ENCODE data around the gene NMNAT2.

The NMNAT2 gene

DNA sequence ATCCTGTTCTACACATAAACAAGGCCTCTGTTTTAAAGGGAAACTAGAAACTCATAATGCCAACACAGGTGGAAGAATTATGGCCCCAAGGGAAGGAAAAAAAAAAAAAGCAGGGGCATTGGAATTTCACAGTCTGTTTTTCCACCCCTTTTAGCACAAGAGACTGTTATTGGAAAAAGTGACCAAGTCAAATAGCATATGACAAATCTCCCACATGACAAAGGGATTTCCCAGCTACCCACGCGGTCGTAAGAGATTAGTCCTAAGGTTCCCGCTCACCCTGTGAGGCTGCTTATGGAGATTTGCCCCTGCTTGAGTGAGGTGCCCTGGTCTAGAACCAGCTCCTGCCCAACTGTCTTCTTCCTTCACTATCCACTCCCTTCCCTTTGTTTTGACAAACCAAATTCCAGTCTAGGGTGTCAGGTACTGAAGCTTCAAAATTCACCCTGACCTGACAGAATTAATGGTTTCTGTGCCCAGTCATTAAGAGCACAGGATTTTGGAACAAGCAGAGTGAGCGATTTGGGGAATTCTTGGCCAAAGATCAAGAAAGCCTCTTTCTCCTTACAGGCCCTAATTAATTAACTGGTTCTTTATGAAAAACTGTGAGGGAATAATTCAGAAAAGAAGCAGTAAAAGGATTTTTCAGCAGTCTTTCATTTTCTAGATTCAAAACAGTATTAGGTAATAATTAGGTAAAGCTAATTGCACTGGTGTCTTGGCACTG, 107.3 kb downstream of the NMNAT2 start:
- DNase-seq (no peak), ATAC-seq (replicated peaks) (no peak)
- no peaks in the 10 kb centered on the region for H3K36me3 Mint-ChIP-seq (ENCODE audit: insufficient read depth)
- H3K9me3 Mint-ChIP-seq, result no peaks in the 10 kb centered on the region
- H3K4me3 Mint-ChIP-seq, result no peak overlapping the region
- H3K4me1 Mint-ChIP-seq (ENCODE audit: low read depth in 2 of 2), result no peaks in the 10 kb centered on the region
- H3K27ac Mint-ChIP-seq, result no peak overlapping the region
- H3K27me3 Mint-ChIP-seq, result peaks cover 6 to 21% of the 10 kb centered on the region in 2 donors

DNA sequence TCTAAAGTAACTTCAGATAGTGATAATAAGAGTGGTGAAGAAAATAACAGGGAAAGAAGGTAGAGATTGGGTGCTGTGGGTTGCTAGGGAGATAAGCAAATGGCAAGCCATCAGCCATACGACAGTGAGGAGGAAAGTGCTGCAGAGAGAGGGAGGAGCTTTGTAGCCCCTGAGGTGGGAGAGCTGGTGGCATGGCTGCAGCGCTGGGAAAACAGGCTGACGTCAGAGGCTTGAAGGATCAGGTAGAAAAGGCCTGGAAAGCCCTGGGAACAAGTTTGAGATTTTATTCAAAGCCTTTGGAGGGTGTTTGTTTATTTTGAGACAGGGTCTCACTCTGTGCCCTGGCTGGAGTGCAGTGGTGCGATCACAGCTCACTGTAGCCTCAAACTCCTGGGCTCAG, 109.5 kb downstream of the NMNAT2 start:
- Mint-ChIP-seq H3K4me3 (no peak overlapping the region), H3K27me3 (peaks cover 10 to 11% of the 10 kb centered on the region in 2 donors), H3K36me3 (ENCODE audit: insufficient read depth) (no peaks in the 10 kb centered on the region), H3K27ac (no peak overlapping the region), H3K9me3 (no peaks in the 10 kb centered on the region), H3K4me1 (ENCODE audit: low read depth in 2 of 2) (no peaks in the 10 kb centered on the region)
- DNase-seq (no peak), ATAC-seq (replicated peaks) (no peak)

DNA sequence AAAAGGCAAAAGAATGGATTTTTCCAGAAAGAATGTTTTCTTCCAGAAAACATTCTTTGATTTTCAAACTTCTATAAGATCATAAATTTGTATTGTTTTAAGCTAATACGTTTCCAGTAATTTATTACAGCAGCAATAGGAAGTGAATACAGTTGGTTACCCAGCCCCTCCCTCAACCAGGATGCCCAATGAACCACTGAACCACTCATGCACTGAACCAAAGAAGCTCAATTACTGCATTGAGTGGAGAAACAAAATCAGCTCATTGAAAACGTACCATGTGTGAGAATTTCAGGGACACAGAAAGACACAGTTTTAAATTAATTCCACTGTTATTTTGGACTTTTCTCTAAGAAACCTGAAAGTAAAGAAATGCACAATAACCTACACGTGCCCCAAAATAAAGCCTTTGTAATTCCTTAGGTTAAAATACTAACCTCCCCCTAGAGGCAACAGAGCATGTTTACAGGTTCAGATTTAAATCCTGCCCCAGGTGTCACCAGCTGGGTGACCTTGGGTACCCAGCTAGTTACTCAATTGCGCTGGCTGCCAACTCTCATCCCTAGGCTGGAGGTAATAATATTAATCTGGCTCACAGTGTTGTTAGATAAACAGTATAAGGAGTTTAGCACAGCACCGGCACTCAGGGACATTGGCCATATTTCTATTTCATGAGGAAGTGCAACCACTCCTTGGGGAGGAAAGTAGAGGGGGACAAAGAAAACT, 111.7 kb downstream of the NMNAT2 start:
- peaks cover 17 to 29% of the 10 kb centered on the region in 2 donors for H3K27me3 Mint-ChIP-seq
- no peak for DNase-seq

DNA sequence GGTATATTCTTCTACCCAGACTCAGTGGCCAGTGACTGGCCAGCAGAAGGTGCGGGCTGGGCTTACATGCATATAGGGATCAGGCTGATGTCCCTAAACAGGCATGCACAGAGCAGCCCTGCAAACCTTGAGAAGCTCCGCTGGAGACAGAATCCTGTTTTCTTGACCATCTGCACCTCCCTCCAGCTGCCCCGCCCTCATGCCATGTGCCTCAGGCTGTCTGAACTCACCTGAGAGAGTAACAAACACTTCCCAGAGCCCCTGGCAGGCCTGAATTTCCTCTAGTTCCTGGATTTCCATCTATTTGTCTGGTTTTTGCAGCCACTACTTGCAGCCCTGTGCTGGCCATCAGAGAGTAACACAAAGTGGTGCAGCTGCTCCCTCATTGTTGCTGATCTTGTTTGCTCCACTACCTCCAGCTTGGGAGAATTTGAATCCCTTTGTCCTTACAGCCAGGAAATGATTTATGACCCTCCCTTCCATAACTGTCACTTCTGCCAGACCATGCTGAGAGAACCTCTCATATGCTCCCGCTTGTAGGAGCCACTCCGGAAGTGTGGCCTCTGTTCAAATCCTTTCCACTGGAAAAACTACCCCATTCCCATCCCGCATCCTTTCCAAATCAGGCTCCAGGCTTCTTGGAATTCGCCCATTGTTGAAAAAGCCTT, 113.6 kb downstream of the NMNAT2 start:
- Mint-ChIP-seq H3K4me3 (no peak overlapping the region), H3K36me3 (ENCODE audit: insufficient read depth) (no peaks in the 10 kb centered on the region), H3K27ac (no peak overlapping the region), H3K4me1 (ENCODE audit: low read depth in 2 of 2) (no peaks in the 10 kb centered on the region), H3K27me3 (peaks cover 17 to 33% of the 10 kb centered on the region in 2 donors), H3K9me3 (no peaks in the 10 kb centered on the region)
- DNase-seq (no peak), ATAC-seq (replicated peaks) (no peak)

More for the DNA sequence above, 111.7 kb downstream of the NMNAT2 start:
- Mint-ChIP-seq H3K27ac (no peak overlapping the region), H3K36me3 (ENCODE audit: insufficient read depth) (no peaks in the 10 kb centered on the region), H3K4me3 (no peak overlapping the region), H3K9me3 (no peaks in the 10 kb centered on the region), H3K4me1 (ENCODE audit: low read depth in 2 of 2) (no peaks in the 10 kb centered on the region)
- no peak for ATAC-seq (replicated peaks)

- ATAC-seq (replicated peaks) (no peak), DNase-seq (no peak)
- Mint-ChIP-seq H3K9me3 (no peaks in the 10 kb centered on the region), H3K4me1 (ENCODE audit: low read depth in 2 of 2) (no peaks in the 10 kb centered on the region), H3K27ac (no peak overlapping the region), H3K27me3 (peaks cover 17 to 33% of the 10 kb centered on the region in 2 donors), H3K36me3 (ENCODE audit: insufficient read depth) (no peaks in the 10 kb centered on the region), H3K4me3 (no peak overlapping the region)
These were observed 114.3 kb downstream of the NMNAT2 start for GRCh38 chr1:183303901-183304300.

GRCh38 chr1:183303323-183303645, 114.9 kb downstream of the NMNAT2 start:
- ATAC-seq (replicated peaks), result no peak

DNA sequence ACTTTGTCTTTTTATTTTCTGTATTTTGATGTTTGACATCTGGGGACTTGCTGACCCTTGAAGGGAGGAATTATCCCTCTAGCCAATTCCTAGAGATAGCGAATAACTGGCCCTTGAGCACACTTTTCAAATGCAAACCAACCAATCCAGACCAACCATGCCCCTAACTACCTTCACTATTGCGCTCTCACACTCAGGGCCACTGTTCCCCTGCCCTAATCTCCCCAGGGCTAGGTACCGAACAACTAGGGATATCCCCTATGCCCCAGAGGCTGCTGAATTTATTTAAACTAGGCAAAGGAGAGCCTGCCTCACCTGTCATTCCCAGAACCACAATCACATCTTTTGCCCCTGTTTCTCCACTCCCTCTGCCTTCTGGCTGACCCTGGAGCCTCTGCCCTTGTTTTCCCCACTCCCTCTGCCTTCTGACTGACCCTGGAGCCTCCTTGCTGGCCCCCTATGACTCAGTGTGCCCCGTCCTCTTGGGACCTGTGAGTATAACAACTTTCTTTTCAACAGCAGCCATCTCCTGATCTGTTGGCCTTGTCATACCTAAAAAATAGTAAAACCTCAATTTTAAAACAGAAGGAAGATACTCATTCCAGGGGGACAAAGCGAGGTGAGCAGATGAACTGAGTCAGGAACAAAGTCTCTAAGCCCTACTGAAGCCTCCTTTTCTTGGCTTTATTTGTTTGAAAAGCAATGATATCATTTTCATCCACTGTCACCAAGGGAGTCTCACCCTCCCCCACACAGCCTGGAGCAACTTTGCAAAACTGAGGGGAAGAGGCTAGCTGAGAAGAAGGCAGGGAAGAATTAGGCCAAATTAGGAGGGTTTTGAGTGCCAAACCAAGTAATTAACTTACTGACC, 115.5 kb downstream of the NMNAT2 start:
- DNase-seq (no peak), ATAC-seq (replicated peaks) (no peak)
- no peaks in the 10 kb centered on the region for H3K36me3 Mint-ChIP-seq (ENCODE audit: insufficient read depth)
- H3K4me3 Mint-ChIP-seq, result no peak overlapping the region
- H3K27ac Mint-ChIP-seq, result no peak overlapping the region
- H3K4me1 Mint-ChIP-seq (ENCODE audit: low read depth in 2 of 2), result no peaks in the 10 kb centered on the region
- H3K27me3 Mint-ChIP-seq, result peaks cover 11 to 41% of the 10 kb centered on the region in 2 donors
- H3K9me3 Mint-ChIP-seq, result no peaks in the 10 kb centered on the region

More at GRCh38 chr1:183303323-183303645, 114.9 kb downstream of the NMNAT2 start:
- H3K9me3 Mint-ChIP-seq, result no peaks in the 10 kb centered on the region
- H3K27ac Mint-ChIP-seq, result no peak overlapping the region
- peaks cover 11 to 35% of the 10 kb centered on the region in 2 donors for H3K27me3 Mint-ChIP-seq
- no peak overlapping the region for H3K4me3 Mint-ChIP-seq
- DNase-seq, result no peak
- H3K4me1 Mint-ChIP-seq (ENCODE audit: low read depth in 2 of 2), result no peaks in the 10 kb centered on the region
- H3K36me3 Mint-ChIP-seq (ENCODE audit: insufficient read depth), result no peaks in the 10 kb centered on the region

- H3K27ac Mint-ChIP-seq, result no peak overlapping the region
- no peaks in the 10 kb centered on the region for H3K36me3 Mint-ChIP-seq (ENCODE audit: insufficient read depth)
- no peaks in the 10 kb centered on the region for H3K9me3 Mint-ChIP-seq
- no peaks in the 10 kb centered on the region for H3K4me1 Mint-ChIP-seq (ENCODE audit: low read depth in 2 of 2)
- no peak for ATAC-seq (replicated peaks)
- no peak overlapping the region for H3K4me3 Mint-ChIP-seq
- peaks cover 18 to 54% of the 10 kb centered on the region in 2 donors for H3K27me3 Mint-ChIP-seq
- no peak for DNase-seq
These were observed 116.9 kb downstream of the NMNAT2 start for GRCh38 chr1:183301239-183301638.

DNA sequence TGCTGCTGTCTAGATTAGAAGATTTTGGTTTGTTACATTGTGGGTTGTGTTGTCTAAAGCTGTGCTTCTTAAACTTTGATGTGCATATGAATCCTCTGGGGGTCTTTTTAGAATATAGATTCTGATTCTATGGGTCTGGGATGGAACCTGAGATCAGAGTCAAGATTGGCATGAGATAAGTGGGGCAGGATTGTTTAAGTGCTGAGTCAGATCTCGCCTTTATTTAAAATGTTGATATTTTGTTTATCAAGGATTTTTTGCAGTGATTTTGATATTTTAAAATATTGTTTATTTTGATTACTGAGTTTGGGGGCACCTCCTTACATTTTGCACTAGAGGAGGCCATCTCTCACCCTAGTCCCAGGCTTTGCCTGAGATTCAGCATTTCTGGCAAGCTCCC, 117.4 kb downstream of the NMNAT2 start:
- no peak for ATAC-seq (replicated peaks)
- H3K9me3 Mint-ChIP-seq, result no peaks in the 10 kb centered on the region
- no peak for DNase-seq
- no peak overlapping the region for H3K4me3 Mint-ChIP-seq
- peaks cover 18 to 54% of the 10 kb centered on the region in 2 donors for H3K27me3 Mint-ChIP-seq
- H3K4me1 Mint-ChIP-seq (ENCODE audit: low read depth in 2 of 2), result no peaks in the 10 kb centered on the region
- H3K27ac Mint-ChIP-seq, result no peak overlapping the region
- H3K36me3 Mint-ChIP-seq (ENCODE audit: insufficient read depth), result no peaks in the 10 kb centered on the region

- DNase-seq (no peak), ATAC-seq (replicated peaks) (no peak)
- Mint-ChIP-seq H3K4me3 (no peak overlapping the region), H3K27ac (no peak overlapping the region), H3K36me3 (ENCODE audit: insufficient read depth) (no peaks in the 10 kb centered on the region), H3K9me3 (no peaks in the 10 kb centered on the region), H3K4me1 (ENCODE audit: low read depth in 2 of 2) (no peaks in the 10 kb centered on the region), H3K27me3 (peaks cover 18 to 54% of the 10 kb centered on the region in 2 donors)
These were observed 117.8 kb downstream of the NMNAT2 start for GRCh38 chr1:183300395-183300794.

GRCh38 chr1:183296782-183297181, 121.4 kb downstream of the NMNAT2 start:
- Mint-ChIP-seq H3K36me3 (ENCODE audit: insufficient read depth) (no peaks in the 10 kb centered on the region), H3K9me3 (no peaks in the 10 kb centered on the region), H3K4me1 (ENCODE audit: low read depth in 2 of 2) (no peaks in the 10 kb centered on the region), H3K27me3 (peaks cover 8 to 45% of the 10 kb centered on the region in 2 donors), H3K27ac (no peak overlapping the region), H3K4me3 (no peak overlapping the region)
- DNase-seq (no peak), ATAC-seq (replicated peaks) (no peak)

DNA sequence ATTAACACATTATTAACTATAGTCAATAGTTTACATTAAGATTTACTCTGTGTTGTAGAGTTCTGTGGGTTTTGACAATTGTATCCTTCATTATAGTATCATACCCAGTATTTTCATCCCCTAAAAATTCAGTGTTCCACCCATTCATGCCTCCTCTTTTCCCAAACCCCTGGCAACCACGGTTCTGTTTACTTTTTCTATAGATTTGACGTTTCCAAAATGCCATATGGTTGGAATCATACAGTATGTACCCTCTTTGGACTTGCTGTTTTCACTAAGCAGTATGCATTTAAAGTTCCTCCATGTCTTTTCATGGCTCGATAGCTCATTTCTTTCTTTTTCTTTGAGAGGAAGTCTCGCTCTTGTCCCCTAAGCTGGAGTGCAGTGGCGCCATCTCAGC, 122.7 kb downstream of the NMNAT2 start:
- no peaks in the 10 kb centered on the region for H3K4me1 Mint-ChIP-seq (ENCODE audit: low read depth in 2 of 2)
- H3K4me3 Mint-ChIP-seq, result no peak overlapping the region
- H3K27ac Mint-ChIP-seq, result no peak overlapping the region
- no peak for ATAC-seq (replicated peaks)
- H3K9me3 Mint-ChIP-seq, result no peaks in the 10 kb centered on the region
- peaks cover 8 to 43% of the 10 kb centered on the region in 2 donors for H3K27me3 Mint-ChIP-seq
- H3K36me3 Mint-ChIP-seq (ENCODE audit: insufficient read depth), result no peaks in the 10 kb centered on the region
- DNase-seq, result no peak

DNA sequence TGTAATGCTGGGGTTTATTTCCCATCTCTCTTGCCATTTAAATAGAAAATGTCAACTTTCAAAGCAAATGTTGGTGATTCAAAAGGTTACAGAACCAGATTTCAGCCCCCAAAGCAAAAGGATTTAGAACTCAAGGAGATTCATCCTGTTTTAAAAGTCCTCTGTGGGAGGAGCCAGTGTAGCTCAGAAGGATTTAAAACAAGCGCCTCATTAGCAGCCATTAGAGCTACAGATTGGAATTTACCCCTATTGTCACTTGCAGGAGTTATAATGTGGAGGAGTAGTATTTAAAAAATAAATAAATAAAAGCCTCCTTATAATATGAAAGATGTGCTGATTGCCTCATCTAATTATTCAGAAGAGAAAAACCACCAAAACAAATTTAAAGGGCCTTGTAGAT, 124.3 kb downstream of the NMNAT2 start:
- Mint-ChIP-seq H3K4me3 (no peak overlapping the region), H3K27me3 (peaks cover 16 to 52% of the 10 kb centered on the region in 2 donors), H3K4me1 (ENCODE audit: low read depth in 2 of 2) (no peaks in the 10 kb centered on the region), H3K36me3 (ENCODE audit: insufficient read depth) (no peaks in the 10 kb centered on the region), H3K9me3 (no peaks in the 10 kb centered on the region), H3K27ac (no peak overlapping the region)
- DNase-seq, result no peak
- no peak for ATAC-seq (replicated peaks)

Data from effector memory CD8-positive, alpha-beta T cell (primary cell).